Neural cell (in vitro differentiated cells): ENCODE results near the gene L3MBTL4. TPM values are rescaled to one million over a fixed set of nuclear protein-coding genes. Genes with fewer than 3 reads are reported as not detected.

Experiments
- H2AFZ ChIP-seq: fragments of 200-600, 300-800 bp; sonication (generic), shearing (Covaris generic); 2 replicates; pipeline ENCODE4 v1.6.0; 2014; ENCODE audit warnings: low read depth, mild to moderate bottlenecking, antibody characterized with exemption, low read length, moderate library complexity
- H3F3A ChIP-seq: fragments of 200-600 bp; shearing (Covaris generic); 2 replicates; pipeline ENCODE4 v1.6.1; 2016; ENCODE audit warnings: mild to moderate bottlenecking, moderate library complexity, mixed read lengths, antibody characterized with exemption, low read length; ENCODE audit not compliant: insufficient read depth, poor library complexity, severe bottlenecking
- H3K27ac ChIP-seq: fragments of 200-600, 300-800 bp; sonication (generic), shearing (Covaris generic); 2 replicates; pipeline ENCODE4 v1.5.1; 2014; ENCODE audit warnings: mild to moderate bottlenecking, low read length, moderate library complexity
- H3K27me3 ChIP-seq: fragments of 300-800, 200-600 bp; sonication (generic), shearing (Covaris generic); 2 replicates; pipeline ENCODE4 v1.6.0; 2014; ENCODE audit warnings: mild to moderate bottlenecking, low read depth, low read length, moderate library complexity; ENCODE audit not compliant: insufficient read depth
- H3K36me3 ChIP-seq: fragments of 300-800, 200-600 bp; sonication (generic), shearing (Covaris generic); 2 replicates; pipeline ENCODE4 v1.5.1; 2014; ENCODE audit warnings: mild to moderate bottlenecking, antibody characterized with exemption, low read length, moderate library complexity; ENCODE audit not compliant: insufficient read depth
- H3K4me2 ChIP-seq: fragments of 300-800, 200-600 bp; sonication (generic), shearing (Covaris generic); 2 replicates; pipeline ENCODE4 v1.6.0; 2014; ENCODE audit warnings: mild to moderate bottlenecking, low read length
- H3K4me3 ChIP-seq: fragments of 300-800, 200-600 bp; sonication (generic), shearing (Covaris generic); 2 replicates; pipeline ENCODE4 v1.5.1; 2014; ENCODE audit warnings: mild to moderate bottlenecking, low read length, moderate library complexity
- H3K79me2 ChIP-seq: fragments of 200-600 bp; shearing (Covaris generic); replicated peaks from 2 replicates; pipeline ENCODE4 v1.6.0; 2014; ENCODE audit warnings: mild to moderate bottlenecking, low read length, moderate library complexity; ENCODE audit not compliant: insufficient read depth
- H3K9ac ChIP-seq: fragments of 300-800, 200-600 bp; sonication (generic), shearing (Covaris generic); 2 replicates; pipeline ENCODE4 v1.6.1; 2016; ENCODE audit warnings: mild to moderate bottlenecking, low read length, mixed read lengths
- H3K9me2 ChIP-seq: fragments of 200-600 bp; shearing (Covaris generic); 2 replicates; pipeline ENCODE4 v1.6.1; 2016; ENCODE audit warnings: mild to moderate bottlenecking, low read length, mixed read lengths; ENCODE audit not compliant: insufficient read depth
- H3K9me3 ChIP-seq: fragments of 200-600, 300-800 bp; sonication (generic), shearing (Covaris generic); 2 replicates; pipeline ENCODE4 v1.6.1; 2016; ENCODE audit warnings: mild to moderate bottlenecking, mixed run types, low read length, moderate library complexity, mixed read lengths
- H4K20me1 ChIP-seq: fragments of 200-600 bp; shearing (Covaris generic); 2 replicates; pipeline ENCODE4 v1.6.1; 2016; ENCODE audit warnings: mild to moderate bottlenecking, mixed run types; ENCODE audit not compliant: insufficient read depth
- EP300 ChIP-seq: fragments of 450-650 bp; conservative IDR thresholded peaks from 2 replicates; pipeline ENCODE4 v1.6.1; 2014; ENCODE audit warnings: antibody characterized with exemption, mild to moderate bottlenecking, moderate library complexity; ENCODE audit not compliant: poor library complexity, severe bottlenecking
- EZH2 ChIP-seq: fragments of 200-600, 300-800 bp; shearing (Covaris generic), sonication (generic); IDR thresholded peaks from 2 replicates; pipeline ENCODE4 v1.6.1; 2014; ENCODE audit warnings: antibody characterized with exemption, low read length, borderline replicate concordance, mild to moderate bottlenecking; ENCODE audit not compliant: insufficient read depth, poor library complexity, severe bottlenecking
- MXI1 ChIP-seq: fragments of 450-650 bp; conservative IDR thresholded peaks from 2 replicates; pipeline ENCODE4 v1.6.1; 2014; ENCODE audit warnings: antibody characterized with exemption, mild to moderate bottlenecking; ENCODE audit not compliant: poor library complexity, severe bottlenecking
- POLR2AphosphoS5 ChIP-seq: IDR thresholded peaks from 2 replicates; pipeline ENCODE4 v1.6.1; 2012
- RAD21 ChIP-seq: fragments of 450-650 bp; conservative IDR thresholded peaks from 2 replicates; pipeline ENCODE4 v1.6.1; 2014; ENCODE audit warnings: antibody characterized with exemption, mild to moderate bottlenecking, moderate library complexity
- SMC3 ChIP-seq: fragments of 450-650 bp; conservative IDR thresholded peaks from 2 replicates; pipeline ENCODE4 v1.6.1; 2014; ENCODE audit warnings: antibody characterized with exemption, mild to moderate bottlenecking, moderate library complexity; ENCODE audit not compliant: poor library complexity
- TAF1 ChIP-seq: IDR thresholded peaks from 2 replicates; pipeline ENCODE4 v1.6.1; 2012; ENCODE audit warnings: low read depth
- polyA plus RNA-seq: library from polyadenylated mRNA; depleted of rRNA; stranded (reverse); fragments of >200 nt; gene quantifications from 2 replicates; pipeline ENCODE4 v1.2.3, GENCODE V29; 2014
- TF ChIP-seq, protein P1 (sequence below): fragments of 450-650 bp; IDR thresholded peaks from 2 replicates; pipeline ENCODE4 v1.5.1; 2014; ENCODE audit warnings: antibody characterized with exemption, mild to moderate bottlenecking, moderate library complexity; ENCODE audit not compliant: poor library complexity, severe bottlenecking
- TF ChIP-seq, protein P2 (sequence below): IDR thresholded peaks from 2 replicates; pipeline ENCODE4 v1.6.1; 2012; ENCODE audit warnings: borderline replicate concordance

The L3MBTL4 gene
- polyA plus RNA-seq, 1 donor from 2014 or later, result 0.90 TPM

DNA sequence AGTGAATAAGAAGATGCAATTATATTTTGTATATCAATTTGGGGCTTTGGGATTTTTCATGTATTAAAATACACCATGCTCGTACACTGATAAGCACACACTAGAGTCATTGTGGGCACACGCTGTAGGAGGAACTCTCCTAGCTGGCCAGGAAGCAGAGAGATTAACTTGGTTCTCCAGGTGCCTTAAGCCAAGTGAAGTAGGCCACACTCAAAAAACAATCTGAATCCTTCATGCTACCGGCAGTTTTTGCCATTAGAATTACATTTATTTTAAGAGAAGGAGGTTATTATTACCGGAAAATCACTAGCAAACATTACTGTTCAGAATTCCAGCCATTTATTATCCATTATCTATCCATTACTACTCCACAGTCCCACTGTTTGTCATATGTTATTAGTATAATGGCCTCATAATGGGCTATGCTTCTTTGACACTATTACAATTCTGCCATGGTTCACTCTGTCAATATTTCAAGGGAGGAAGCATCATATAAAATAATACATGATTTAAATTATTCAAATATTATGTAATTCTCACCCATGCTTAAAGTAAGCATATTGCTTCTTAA, 214.4 kb downstream of the L3MBTL4 start:
- no peak overlapping the region for H3K9ac ChIP-seq
- H3K4me2 ChIP-seq, result no peak overlapping the region
- H2AFZ ChIP-seq, result no peak overlapping the region
- H3K4me3 ChIP-seq, result no peak overlapping the region
- H3K27me3 ChIP-seq, result no peaks in the 10 kb centered on the region
- no peaks in the 10 kb centered on the region for H3K9me3 ChIP-seq
- no peaks in the 10 kb centered on the region for H3F3A ChIP-seq
- peak overlapping the region; percentile 45 for H3K27ac ChIP-seq
- H3K9me2 ChIP-seq, result no peaks in the 10 kb centered on the region
- no peaks in the 10 kb centered on the region for H3K36me3 ChIP-seq
- H4K20me1 ChIP-seq, result no peaks in the 10 kb centered on the region
- TF ChIP-seq EZH2 (no peak), SMC3 (no peak), EP300 (peak; percentile 71), POLR2AphosphoS5 (peak; percentile 75), RAD21 (no peak), TAF1 (no peak), MXI1 (no peak)
- TF ChIP-seq, protein P1, sequence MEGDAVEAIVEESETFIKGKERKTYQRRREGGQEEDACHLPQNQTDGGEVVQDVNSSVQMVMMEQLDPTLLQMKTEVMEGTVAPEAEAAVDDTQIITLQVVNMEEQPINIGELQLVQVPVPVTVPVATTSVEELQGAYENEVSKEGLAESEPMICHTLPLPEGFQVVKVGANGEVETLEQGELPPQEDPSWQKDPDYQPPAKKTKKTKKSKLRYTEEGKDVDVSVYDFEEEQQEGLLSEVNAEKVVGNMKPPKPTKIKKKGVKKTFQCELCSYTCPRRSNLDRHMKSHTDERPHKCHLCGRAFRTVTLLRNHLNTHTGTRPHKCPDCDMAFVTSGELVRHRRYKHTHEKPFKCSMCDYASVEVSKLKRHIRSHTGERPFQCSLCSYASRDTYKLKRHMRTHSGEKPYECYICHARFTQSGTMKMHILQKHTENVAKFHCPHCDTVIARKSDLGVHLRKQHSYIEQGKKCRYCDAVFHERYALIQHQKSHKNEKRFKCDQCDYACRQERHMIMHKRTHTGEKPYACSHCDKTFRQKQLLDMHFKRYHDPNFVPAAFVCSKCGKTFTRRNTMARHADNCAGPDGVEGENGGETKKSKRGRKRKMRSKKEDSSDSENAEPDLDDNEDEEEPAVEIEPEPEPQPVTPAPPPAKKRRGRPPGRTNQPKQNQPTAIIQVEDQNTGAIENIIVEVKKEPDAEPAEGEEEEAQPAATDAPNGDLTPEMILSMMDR, result no peak
- TF ChIP-seq, protein P2, sequence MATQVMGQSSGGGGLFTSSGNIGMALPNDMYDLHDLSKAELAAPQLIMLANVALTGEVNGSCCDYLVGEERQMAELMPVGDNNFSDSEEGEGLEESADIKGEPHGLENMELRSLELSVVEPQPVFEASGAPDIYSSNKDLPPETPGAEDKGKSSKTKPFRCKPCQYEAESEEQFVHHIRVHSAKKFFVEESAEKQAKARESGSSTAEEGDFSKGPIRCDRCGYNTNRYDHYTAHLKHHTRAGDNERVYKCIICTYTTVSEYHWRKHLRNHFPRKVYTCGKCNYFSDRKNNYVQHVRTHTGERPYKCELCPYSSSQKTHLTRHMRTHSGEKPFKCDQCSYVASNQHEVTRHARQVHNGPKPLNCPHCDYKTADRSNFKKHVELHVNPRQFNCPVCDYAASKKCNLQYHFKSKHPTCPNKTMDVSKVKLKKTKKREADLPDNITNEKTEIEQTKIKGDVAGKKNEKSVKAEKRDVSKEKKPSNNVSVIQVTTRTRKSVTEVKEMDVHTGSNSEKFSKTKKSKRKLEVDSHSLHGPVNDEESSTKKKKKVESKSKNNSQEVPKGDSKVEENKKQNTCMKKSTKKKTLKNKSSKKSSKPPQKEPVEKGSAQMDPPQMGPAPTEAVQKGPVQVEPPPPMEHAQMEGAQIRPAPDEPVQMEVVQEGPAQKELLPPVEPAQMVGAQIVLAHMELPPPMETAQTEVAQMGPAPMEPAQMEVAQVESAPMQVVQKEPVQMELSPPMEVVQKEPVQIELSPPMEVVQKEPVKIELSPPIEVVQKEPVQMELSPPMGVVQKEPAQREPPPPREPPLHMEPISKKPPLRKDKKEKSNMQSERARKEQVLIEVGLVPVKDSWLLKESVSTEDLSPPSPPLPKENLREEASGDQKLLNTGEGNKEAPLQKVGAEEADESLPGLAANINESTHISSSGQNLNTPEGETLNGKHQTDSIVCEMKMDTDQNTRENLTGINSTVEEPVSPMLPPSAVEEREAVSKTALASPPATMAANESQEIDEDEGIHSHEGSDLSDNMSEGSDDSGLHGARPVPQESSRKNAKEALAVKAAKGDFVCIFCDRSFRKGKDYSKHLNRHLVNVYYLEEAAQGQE, result peak; percentile 75
- H3K79me2 ChIP-seq, result no peaks in the 10 kb centered on the region

DNA sequence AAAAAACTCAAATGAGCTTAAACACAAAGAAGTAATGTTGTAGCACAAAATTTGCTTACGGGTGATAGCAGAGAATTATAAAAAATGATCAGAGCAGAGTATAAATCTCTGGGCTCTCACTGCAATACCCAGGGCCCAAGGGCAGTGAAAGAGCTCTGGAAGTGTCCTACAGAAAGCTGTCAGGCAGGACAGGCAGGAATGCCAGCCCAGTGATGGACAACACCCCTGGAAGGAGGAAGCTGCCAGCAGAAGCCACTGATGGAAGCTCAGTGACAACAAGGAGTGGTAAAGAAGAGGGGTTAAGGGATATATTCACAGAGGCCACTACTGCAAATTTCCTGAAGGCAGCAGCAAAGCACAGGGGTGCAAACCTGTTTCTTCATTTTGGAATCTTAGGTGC, 214.9 kb downstream of the L3MBTL4 start:
- Histone ChIP-seq H3K9me3 (no peaks in the 10 kb centered on the region), H3K4me2 (no peak overlapping the region), H3K27me3 (no peaks in the 10 kb centered on the region), H3K27ac (peak overlapping the region; percentile 45), H3K36me3 (no peaks in the 10 kb centered on the region), H3K9me2 (no peaks in the 10 kb centered on the region), H2AFZ (no peak overlapping the region), H4K20me1 (no peaks in the 10 kb centered on the region), H3K4me3 (no peak overlapping the region), H3K9ac (no peak overlapping the region), H3K79me2 (no peaks in the 10 kb centered on the region), H3F3A (no peaks in the 10 kb centered on the region)
- TF ChIP-seq EZH2 (no peak), RAD21 (no peak), SMC3 (no peak)
- TF ChIP-seq, protein P1, result peak; percentile 36
- TF ChIP-seq, protein P2, result no peak
